K562 (cell line): ENCODE measurements around the gene CUL9. TPM values are rescaled to one million over a fixed set of nuclear protein-coding genes. Genes with fewer than 3 reads are reported as not detected.

Experiments used
- ATAC-seq: fragments of 200-7000 bp; cut with Tn5 transposase; 3 replicates; pipeline ENCODE4 v1.9.1; 2020; ENCODE audit warnings: moderate library complexity
- BruUV-seq: library from RNA; stranded (reverse); fragments of 400-500 nt; replicated peaks from 2 replicates; lab custom pipeline; 2021; lab: Mats Ljungman, UMichigan
- CTCF ChIA-PET: fragments of 300-600 bp; formaldehyde crosslinking; extraction: SDS; loops from one replicate; lab custom pipeline; 2021; ENCODE audit warnings: low intra/inter-chr PET ratio; lab: Yijun Ruan, JAX
- POLR2A ChIA-PET: fragments of 300-600, 350-650 bp; sonication (Branson Sonifier 250); formaldehyde crosslinking; extraction: SDS; loops from one replicate; lab custom pipeline; 2021; ENCODE audit warnings: antibody characterized with exemption, inconsistent platforms; lab: Yijun Ruan, JAX
- DNase-seq, 4 experiments: peaks; one replicate each; pipeline versions ENCODE4 v3.0.0 to v3.0.0-alpha.2; 2011 to 2018; ENCODE audit warnings: low spot score in 3 of 4, mixed read lengths in 3 of 4; ENCODE audit errors: extremely low read depth in 1 of 4
- FAIRE-seq: peaks from 2 replicates; lab custom pipeline; 2011; peaks lifted over from hg19 to GRCh38; lab: Jason Lieb, UNC
- H2AFZ ChIP-seq: 2 replicates; pipeline ENCODE4 v1.6.0; 2011; ENCODE audit warnings: low read depth, low read length, control low read depth, inconsistent platforms
- H3K27ac ChIP-seq: fragments of 200-600 bp; 3 replicates; pipeline ENCODE4 v1.8.0; 2011; ENCODE audit warnings: low read depth, mild to moderate bottlenecking, control low read depth, inconsistent platforms, low read length, moderate library complexity, mixed read lengths; ENCODE audit errors: extremely low read depth
- H3K27me3 ChIP-seq, 2 experiments: fragments of 300-600 bp in 1 of 2; 2 replicates in 1 of 2; 3 replicates in 1 of 2; pipeline versions ENCODE4 v1.6.0 to v1.8.0; 2011; ENCODE audit warnings: inconsistent platforms in 2 of 2, low read length in 2 of 2, mild to moderate bottlenecking in 1 of 2, mixed read lengths in 1 of 2, moderate library complexity in 1 of 2; ENCODE audit not compliant: control insufficient read depth in 2 of 2, insufficient read depth in 2 of 2
- H3K36me3 ChIP-seq: fragments of 300-600 bp; 3 replicates; pipeline ENCODE4 v1.8.0; 2011; ENCODE audit warnings: mild to moderate bottlenecking, low read length, inconsistent platforms; ENCODE audit not compliant: control insufficient read depth, insufficient read depth
- H3K4me1 ChIP-seq, 2 experiments: fragments of 200-600 bp in 1 of 2; replicated peaks in 1 of 2; 2 replicates in 1 of 2; 3 replicates in 1 of 2; pipeline versions ENCODE4 v1.5.1 to v1.8.0; 2011; ENCODE audit warnings: inconsistent platforms in 2 of 2, low read length in 2 of 2, mild to moderate bottlenecking in 1 of 2, mixed read lengths in 1 of 2, moderate library complexity in 1 of 2; ENCODE audit not compliant: control insufficient read depth in 2 of 2, insufficient read depth in 2 of 2
- H3K4me2 ChIP-seq: 2 replicates; pipeline ENCODE4 v1.6.1; 2011; ENCODE audit warnings: low read length, control low read depth, inconsistent platforms, mixed read lengths; ENCODE audit not compliant: insufficient read depth
- H3K4me3 ChIP-seq: fragments of 200-600 bp; sonication (generic), shearing (Covaris generic); 2 replicates; pipeline ENCODE4 v1.5.1; 2016; ENCODE audit warnings: control low read depth, inconsistent platforms
- H3K79me2 ChIP-seq: fragments of 200-600 bp; 3 replicates; pipeline ENCODE4 v1.8.0; 2011; ENCODE audit warnings: low read length, inconsistent platforms; ENCODE audit not compliant: control insufficient read depth, insufficient read depth
- H3K9ac ChIP-seq, 2 experiments: 2 replicates each; pipeline versions ENCODE4 v1.6.0 to v1.6.1; 2011; ENCODE audit warnings: low read depth in 2 of 2, low read length in 2 of 2, control low read depth in 1 of 2, inconsistent platforms in 1 of 2, mild to moderate bottlenecking in 1 of 2, mixed read lengths in 1 of 2; ENCODE audit not compliant: insufficient read depth in 1 of 2
- H3K9me1 ChIP-seq: one replicate; pipeline ENCODE4 v1.6.0; 2011; ENCODE audit warnings: inconsistent platforms, mild to moderate bottlenecking, low read length, moderate library complexity; ENCODE audit not compliant: control insufficient read depth, insufficient read depth
- H3K9me3 ChIP-seq: replicated peaks from 2 replicates; pipeline ENCODE4 v1.5.1; 2011; ENCODE audit warnings: low read depth, low read length, inconsistent platforms; ENCODE audit not compliant: control insufficient read depth, insufficient read depth
- H4K20me1 ChIP-seq: replicated peaks from 2 replicates; pipeline ENCODE4 v1.6.1; 2011; ENCODE audit warnings: low read length, inconsistent platforms, mixed read lengths; ENCODE audit not compliant: control insufficient read depth, insufficient read depth
- KLF16 ChIP-seq: IDR thresholded peaks from 2 replicates; pipeline ENCODE4 v1.6.1; 2016; ENCODE audit warnings: antibody characterized with exemption
- MXI1 ChIP-seq: IDR thresholded peaks from 2 replicates; pipeline ENCODE4 v1.6.1; 2011; ENCODE audit warnings: low read depth, mild to moderate bottlenecking, improper control_type of control experiment, low read length
- NR2C1 ChIP-seq, 2 experiments: fragments of 450-650 bp; IDR thresholded peaks; 2 replicates each; pipeline ENCODE4 v1.6.1; 2017; ENCODE audit warnings: mild to moderate bottlenecking in 2 of 2, antibody characterized with exemption in 1 of 2, inconsistent platforms in 1 of 2, missing compliant biosample characterization in 1 of 2, missing genetic modification characterization in 1 of 2
- RBM15 ChIP-seq: fragments of 200-400 bp; formaldehyde crosslinking; IDR thresholded peaks from 2 replicates; pipeline ENCODE4 v1.6.1; 2018; ENCODE audit warnings: mild to moderate bottlenecking, low read length, moderate library complexity; ENCODE audit not compliant: insufficient read depth
- ZBTB1 ChIP-seq: sonication (generic); formaldehyde crosslinking; IDR thresholded peaks from 2 replicates; pipeline ENCODE4 v1.8.1; 2023; ENCODE audit warnings: missing genetic modification reagents, low read depth, mild to moderate bottlenecking, borderline replicate concordance
- ZNF232 ChIP-seq: sonication (generic); formaldehyde crosslinking; IDR thresholded peaks from 2 replicates; pipeline ENCODE4 v1.8.0; 2022; ENCODE audit warnings: mild to moderate bottlenecking, missing genetic modification reagents
- ZNF311 ChIP-seq: fragments of 250-450 bp; sonication (Bioruptor Pico); IDR thresholded peaks from 2 replicates; pipeline ENCODE4 v1.4.0; 2020; ENCODE audit warnings: mild to moderate bottlenecking, moderate library complexity
- ZNF79 ChIP-seq: fragments of 250-450 bp; sonication (Bioruptor Pico); IDR thresholded peaks from 2 replicates; pipeline ENCODE4 v1.4.0; 2020; ENCODE audit warnings: low read depth, mild to moderate bottlenecking, moderate library complexity
- WGBS: fragments of 100-300 bp; shearing (Covaris generic); methylation state at CpG from one replicate; pipeline ENCODE4 v1.1.6; 2016; ENCODE audit warnings: low coverage, mixed read lengths; ENCODE audit not compliant: insufficient coverage; ENCODE audit errors: missing lambda C conversion rate; 5-methylcytosine and 5-hydroxymethylcytosine counted together
- in situ Hi-C: fragments of 300-500 bp; cut with MboI; formaldehyde crosslinking; loops from 4 replicates; pipeline ENCODE4 v1.15.0; 2018; ENCODE audit warnings: inconsistent platforms, mixed read lengths
- intact Hi-C: fragments of 100-400 bp; cut with micrococcal nuclease; formaldehyde crosslinking; loops from 2 replicates; pipeline ENCODE4 v1.14.2; 2022
- polyA plus RNA-seq, 8 experiments: library from polyadenylated mRNA; depleted of rRNA in 4 of 8; stranded (reverse) in 5 of 8; unstranded in 3 of 8; fragments of >200 nt; fragmentation: Nextera tagmentation in 2 of 8; fragmentation: Illumina TruSeq in 1 of 8; extraction: Ambion mirVana in 2 of 8; extraction: Trizol in 1 of 8; gene quantifications; 2 replicates each; pipeline versions ENCODE4 v1.2.1 to v1.2.3, GENCODE V29; 2011 to 2014; ENCODE audit warnings: inconsistent platforms in 1 of 8, missing spikeins in 1 of 8
- total RNA-seq, 7 experiments: library from RNA; depleted of rRNA in 6 of 7; stranded (reverse); fragments of >200 nt in 6 of 7; fragmentation: Illumina TruSeq in 2 of 7; extraction: Trizol in 2 of 7; gene quantifications; 2 replicates each; pipeline versions ENCODE4 v1.2.1 to v1.2.3, GENCODE V29; 2011 to 2021; ENCODE audit warnings: low replicate concordance in 1 of 7
- TF ChIP-seq, protein P1 (sequence below): IDR thresholded peaks from 2 replicates; pipeline ENCODE4 v1.6.1; 2016; ENCODE audit warnings: missing genetic modification characterization, missing compliant biosample characterization
- TF ChIP-seq, protein P2 (sequence below): fragments of 200-800 bp; sonication (Bioruptor generic); IDR thresholded peaks from 2 replicates; pipeline ENCODE4 v1.6.1; 2017; ENCODE audit warnings: missing genetic modification characterization, missing compliant biosample characterization
- TF ChIP-seq, protein P3 (sequence below): sonication (generic); formaldehyde crosslinking; IDR thresholded peaks from 2 replicates; pipeline ENCODE4 v1.8.1; 2023; ENCODE audit warnings: mild to moderate bottlenecking, missing genetic modification reagents

Gene CUL9
- total and polyA plus RNA-seq, 9 of the 15 experiments (the other 6 are each of a cell fraction or from before 2014, with no cell fraction given), result 0.50 to 20.7 (median 6.6) TPM

GRCh38 chr6:43186019-43186418 lies 4.0 kb downstream of the CUL9 start (continued):
- TF ChIP-seq, protein P1, sequence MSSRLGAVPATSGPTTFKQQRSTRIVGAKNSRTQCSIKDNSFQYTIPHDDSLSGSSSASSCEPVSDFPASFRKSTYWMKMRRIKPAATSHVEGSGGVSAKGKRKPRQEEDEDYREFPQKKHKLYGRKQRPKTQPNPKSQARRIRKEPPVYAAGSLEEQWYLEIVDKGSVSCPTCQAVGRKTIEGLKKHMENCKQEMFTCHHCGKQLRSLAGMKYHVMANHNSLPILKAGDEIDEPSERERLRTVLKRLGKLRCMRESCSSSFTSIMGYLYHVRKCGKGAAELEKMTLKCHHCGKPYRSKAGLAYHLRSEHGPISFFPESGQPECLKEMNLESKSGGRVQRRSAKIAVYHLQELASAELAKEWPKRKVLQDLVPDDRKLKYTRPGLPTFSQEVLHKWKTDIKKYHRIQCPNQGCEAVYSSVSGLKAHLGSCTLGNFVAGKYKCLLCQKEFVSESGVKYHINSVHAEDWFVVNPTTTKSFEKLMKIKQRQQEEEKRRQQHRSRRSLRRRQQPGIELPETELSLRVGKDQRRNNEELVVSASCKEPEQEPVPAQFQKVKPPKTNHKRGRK (tag), result no peak
- TF ChIP-seq ZNF232 (CRISPR knock-in tag), result no peak

GRCh38 chr6:43186706-43187105 lies 4.7 kb downstream of the CUL9 start:
- TF ChIP-seq, protein P2, sequence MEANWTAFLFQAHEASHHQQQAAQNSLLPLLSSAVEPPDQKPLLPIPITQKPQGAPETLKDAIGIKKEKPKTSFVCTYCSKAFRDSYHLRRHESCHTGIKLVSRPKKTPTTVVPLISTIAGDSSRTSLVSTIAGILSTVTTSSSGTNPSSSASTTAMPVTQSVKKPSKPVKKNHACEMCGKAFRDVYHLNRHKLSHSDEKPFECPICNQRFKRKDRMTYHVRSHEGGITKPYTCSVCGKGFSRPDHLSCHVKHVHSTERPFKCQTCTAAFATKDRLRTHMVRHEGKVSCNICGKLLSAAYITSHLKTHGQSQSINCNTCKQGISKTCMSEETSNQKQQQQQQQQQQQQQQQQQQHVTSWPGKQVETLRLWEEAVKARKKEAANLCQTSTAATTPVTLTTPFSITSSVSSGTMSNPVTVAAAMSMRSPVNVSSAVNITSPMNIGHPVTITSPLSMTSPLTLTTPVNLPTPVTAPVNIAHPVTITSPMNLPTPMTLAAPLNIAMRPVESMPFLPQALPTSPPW (CRISPR knock-in tag), result no peak
- TF ChIP-seq, protein P3, sequence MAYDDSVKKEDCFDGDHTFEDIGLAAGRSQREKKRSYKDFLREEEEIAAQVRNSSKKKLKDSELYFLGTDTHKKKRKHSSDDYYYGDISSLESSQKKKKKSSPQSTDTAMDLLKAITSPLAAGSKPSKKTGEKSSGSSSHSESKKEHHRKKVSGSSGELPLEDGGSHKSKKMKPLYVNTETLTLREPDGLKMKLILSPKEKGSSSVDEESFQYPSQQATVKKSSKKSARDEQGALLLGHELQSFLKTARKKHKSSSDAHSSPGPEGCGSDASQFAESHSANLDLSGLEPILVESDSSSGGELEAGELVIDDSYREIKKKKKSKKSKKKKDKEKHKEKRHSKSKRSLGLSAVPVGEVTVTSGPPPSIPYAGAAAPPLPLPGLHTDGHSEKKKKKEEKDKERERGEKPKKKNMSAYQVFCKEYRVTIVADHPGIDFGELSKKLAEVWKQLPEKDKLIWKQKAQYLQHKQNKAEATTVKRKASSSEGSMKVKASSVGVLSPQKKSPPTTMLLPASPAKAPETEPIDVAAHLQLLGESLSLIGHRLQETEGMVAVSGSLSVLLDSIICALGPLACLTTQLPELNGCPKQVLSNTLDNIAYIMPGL (CRISPR knock-in tag), result no peak
- TF ChIP-seq MXI1, result no peak
- no peak for TF ChIP-seq ZNF79 (CRISPR knock-in tag)
- TF ChIP-seq NR2C1 (IDR thresholded peaks at IDR 0.05), result no peak
- no peak for TF ChIP-seq NR2C1 (tag; IDR thresholded peaks at IDR 0.05)
- TF ChIP-seq RBM15, result no peak
- no peak for TF ChIP-seq KLF16
- TF ChIP-seq ZBTB1 (CRISPR knock-in tag), result no peak
- TF ChIP-seq ZNF311, result no peak
- ChIA-PET POLR2A (interaction anchor here (0.5 kb wide), 1 partner anchor 289 kb away, joined by 3 read pairs; no protein-coding TSS in a partner anchor), CTCF (no interaction called here)
- DNase-seq (no peak), FAIRE-seq (no peak), ATAC-seq (no peak)
- Histone ChIP-seq H3K9ac (no peak overlapping the region), H3K36me3 (peaks cover 46% of the 10 kb centered on the region), H3K27ac (no peak overlapping the region), H3K9me3 (no peaks in the 10 kb centered on the region), H3K9me1 (no peaks in the 10 kb centered on the region), H3K27me3 (no peaks in the 10 kb centered on the region), H4K20me1 (no peaks in the 10 kb centered on the region), H3K4me1 (peaks cover 28 to 32% of the 10 kb centered on the region in 2 experiments), H3K79me2 (peaks cover 26% of the 10 kb centered on the region; the same call in 2 of the 3 replicates), H2AFZ (no peak overlapping the region), H3K4me2 (no peak overlapping the region), H3K4me3 (no peak overlapping the region)
- WGBS, result 77% methylated on average over 4 of the region's 4 CpGs
- no TSS peak for BruUV-seq
- intact Hi-C loops (no loop called here), in situ Hi-C loops (no loop called here)
